HG03175 (cell line): Measurements from ENCODE around the gene CINP.

Experiments used
- ATAC-seq: cut with Tn5 transposase; IDR thresholded peaks from one replicate; pipeline ENCODE4 v1.9.1; 2021; ENCODE audit warnings: mild to moderate bottlenecking, moderate library complexity; ENCODE audit not compliant: unreplicated experiment

The CINP gene

DNA sequence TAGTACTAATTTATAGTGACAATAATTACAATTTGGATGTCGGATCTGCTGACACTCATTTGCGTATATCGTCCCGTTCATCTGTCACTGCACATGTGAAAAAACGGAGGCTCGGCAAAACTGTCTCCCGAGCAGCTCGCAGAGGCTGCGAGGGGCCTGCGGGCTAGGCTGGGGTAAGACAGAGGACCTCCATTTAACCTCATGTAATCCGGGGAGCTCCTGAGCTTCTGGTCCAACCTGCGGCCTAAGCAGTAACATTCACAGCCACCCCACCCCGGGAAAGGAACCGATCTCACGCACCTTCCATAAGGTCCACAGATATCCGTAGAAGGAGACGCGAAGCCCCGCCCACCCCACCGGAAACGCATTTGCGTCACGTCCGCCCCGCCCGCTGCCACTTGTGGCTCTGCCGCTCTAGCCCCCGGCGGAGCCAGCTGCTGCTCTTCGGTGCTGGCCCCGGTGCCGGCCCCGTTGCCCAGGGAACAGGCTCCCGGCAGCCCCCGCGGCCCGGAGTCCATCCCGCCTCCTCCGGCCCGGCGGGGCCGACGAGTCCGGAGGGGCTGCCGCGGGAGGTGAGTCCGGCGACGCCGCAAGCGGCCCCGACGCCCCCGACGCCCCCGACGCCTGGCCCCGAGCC is at the start of gene CINP, which contains the start of gene TECPR2:
TSS of gene CINP (minus strand) at position 346 of the 637 bp plus-strand sequence. CDS start at position 307, 39 bp downstream.
TSS of gene TECPR2 (plus strand) at position 397 of the 637 bp plus-strand sequence. CDS start 13,781 bp downstream, outside the sequence.
- ATAC-seq = peak; percentile 85

DNA sequence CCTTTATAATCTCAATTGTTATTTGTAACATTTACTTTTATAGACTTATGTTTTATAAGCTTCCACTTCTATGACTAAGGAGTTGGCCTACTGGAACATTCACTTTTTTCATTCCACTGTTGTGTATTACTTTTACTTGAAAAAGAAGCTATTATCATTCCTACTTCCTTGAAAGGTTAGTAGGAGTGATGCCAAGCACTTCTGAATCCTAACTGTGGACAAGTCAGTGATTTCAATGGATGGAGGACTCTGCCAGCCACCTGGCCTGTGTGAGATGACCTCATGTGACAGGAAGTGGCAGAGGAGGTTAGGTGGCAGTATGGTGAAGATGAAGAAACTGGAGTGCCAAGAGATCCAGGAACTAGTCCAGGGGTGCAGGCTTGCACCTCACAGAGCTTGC is 46.0 kb upstream of the CINP start:
- ATAC-seq = no peak

DNA sequence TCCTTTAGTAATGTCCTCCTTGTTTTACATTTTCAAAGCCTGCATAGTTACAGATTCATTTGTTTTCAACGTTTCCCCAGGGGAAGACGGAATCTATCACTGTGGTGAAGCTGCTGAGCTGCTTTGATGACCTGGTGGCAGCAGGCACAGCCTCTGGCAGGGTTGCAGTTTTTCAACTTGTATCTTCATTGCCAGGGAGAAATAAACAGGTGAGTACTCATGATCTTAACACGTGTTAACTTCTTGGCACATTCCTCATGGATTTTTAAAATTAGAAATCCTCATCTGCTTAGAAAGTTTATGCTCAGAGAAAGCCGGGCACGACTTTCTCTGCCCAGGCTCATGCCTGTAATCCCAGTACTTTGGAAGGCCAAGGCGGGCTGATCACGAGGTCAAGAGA is 44.6 kb upstream of the CINP start:
- no peak for ATAC-seq

DNA sequence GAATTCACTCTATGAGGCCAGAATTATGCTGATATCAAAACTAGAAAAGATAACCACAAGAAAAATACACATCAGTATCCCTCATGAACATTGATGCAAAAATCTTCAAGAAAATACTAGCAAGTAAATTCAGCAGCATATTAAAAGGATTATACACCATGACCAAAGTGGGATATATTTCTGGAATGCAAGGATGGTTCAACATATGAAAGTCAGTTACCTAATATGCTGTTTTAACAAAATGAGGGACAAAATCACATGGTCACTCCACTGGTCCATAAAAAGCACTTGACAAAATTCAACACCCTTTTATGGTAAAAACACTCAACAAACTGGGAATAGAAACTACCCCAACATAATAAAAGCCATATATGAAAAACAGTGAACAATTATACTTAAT is 40.3 kb upstream of the CINP start:
- no peak for ATAC-seq

DNA sequence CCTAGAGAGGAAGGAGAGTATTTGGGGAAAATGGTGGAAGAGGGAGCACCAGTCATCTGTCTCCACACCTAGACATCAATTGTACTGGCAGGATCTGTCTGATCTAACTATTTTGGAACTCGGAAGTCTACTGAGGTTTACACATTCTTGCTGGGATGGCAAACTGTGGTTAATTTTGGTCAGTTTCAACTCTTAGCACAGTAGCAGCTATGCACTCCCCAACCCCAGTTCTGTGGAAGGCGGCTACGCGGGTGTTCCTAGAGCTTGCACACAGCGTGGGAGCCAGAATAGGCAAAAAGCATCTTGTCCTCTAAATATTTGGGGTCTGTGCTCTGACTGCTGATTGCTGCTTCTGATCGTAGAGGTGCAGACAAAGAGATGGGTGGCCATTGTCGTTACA is 33.8 kb upstream of the CINP start:
- ATAC-seq = no peak

- no peak for ATAC-seq
Observed at GRCh38 chr14:102394717-102395375, 32.2 kb upstream of the CINP start.

- no peak for ATAC-seq
Observed at GRCh38 chr14:102392506-102392905, 29.8 kb upstream of the CINP start.

DNA sequence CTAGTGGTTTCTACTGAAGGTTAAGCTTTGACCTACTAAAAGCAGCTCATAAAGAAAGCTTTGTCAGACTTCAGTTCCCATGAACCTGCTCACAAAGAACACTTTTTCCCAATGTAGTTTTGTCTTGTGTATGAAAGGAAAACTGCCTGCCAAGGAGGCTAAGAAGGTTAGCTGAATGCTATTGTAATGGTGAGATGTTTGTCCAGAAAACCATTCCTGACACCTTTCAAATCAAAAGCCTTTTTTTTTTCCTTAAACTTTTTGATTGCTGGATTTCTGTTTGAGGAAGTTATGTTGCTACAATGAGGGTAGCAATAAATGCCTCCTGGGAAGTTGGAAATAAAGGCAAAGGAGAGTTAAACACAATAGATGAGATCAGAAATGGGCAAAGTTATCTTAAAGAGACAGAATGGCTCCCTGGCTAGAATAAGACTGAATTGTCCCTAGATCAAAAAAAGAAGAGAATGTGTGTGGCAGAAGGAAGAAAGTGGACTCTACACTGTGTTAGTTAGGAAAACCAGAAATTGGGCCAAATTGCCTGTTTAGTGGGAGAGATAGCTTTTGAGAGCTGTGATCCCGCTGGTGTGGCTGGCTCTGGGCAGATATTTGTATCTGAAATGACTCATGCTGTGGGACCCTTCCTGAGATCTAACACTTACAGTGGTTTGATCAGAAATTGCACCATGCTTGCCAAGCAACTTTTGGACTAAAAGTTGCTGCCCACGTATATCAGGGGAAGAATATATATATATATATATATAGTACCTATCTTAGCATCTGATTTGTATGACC is 27.6 kb upstream of the CINP start:
- no peak for ATAC-seq

- ATAC-seq = no peak
Observed at GRCh38 chr14:102389246-102389645, 26.6 kb upstream of the CINP start.

GRCh38 chr14:102387086-102387485 is 24.4 kb upstream of the CINP start:
- ATAC-seq = no peak

DNA sequence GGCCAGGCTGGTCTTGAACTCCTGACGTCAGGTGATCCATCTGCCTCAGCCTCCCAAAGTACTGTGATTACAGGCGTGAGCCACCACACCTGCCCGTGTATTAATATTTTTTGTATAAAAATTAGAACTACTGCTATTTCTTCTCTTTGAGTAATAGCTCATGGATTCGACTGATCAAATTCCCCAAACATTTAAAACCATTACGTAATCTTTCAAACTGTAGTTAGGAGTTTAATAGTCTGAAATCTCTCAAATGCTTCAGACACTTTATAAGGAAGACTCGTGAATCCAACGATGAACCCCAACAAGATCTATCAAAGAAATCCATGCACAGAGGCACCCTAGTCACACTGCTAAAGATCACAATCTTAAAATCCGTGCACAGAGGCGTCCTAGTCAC is 16.1 kb upstream of the CINP start:
- no peak for ATAC-seq

GRCh38 chr14:102377696-102378095 is 15.0 kb upstream of the CINP start:
- ATAC-seq = no peak

- ATAC-seq = no peak
Observed at GRCh38 chr14:102375119-102375518, 12.4 kb upstream of the CINP start.

- ATAC-seq = no peak
Observed at GRCh38 chr14:102374264-102374663, 11.6 kb upstream of the CINP start.

GRCh38 chr14:102373110-102373509 is 10.4 kb upstream of the CINP start:
- ATAC-seq = no peak

- no peak for ATAC-seq
Observed at GRCh38 chr14:102371361-102371760, 8.7 kb upstream of the CINP start.

DNA sequence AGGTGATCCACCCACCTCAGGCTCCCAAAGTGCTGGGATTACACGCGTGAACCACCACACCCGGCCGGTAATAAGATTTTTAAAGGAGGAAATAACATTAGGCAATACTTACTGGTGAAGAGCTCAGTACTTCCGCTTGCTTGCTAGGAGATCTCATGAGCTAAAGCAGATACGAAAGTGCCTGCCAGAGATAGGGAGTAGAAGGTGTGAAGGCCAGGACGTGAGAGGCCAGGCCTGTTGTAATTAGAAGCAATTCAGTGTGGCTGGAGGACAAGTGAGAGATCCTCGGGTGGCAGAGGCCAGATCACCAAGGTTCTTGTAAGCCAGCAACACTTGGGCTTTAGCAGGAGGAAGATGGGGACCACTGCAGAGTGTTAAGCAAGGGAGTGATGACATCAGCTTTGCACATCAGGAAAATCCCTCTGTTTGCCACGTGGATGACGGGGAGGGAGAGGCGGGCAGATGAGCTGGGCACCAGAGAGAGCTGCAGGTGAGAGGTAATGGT is 7.7 kb upstream of the CINP start:
- ATAC-seq = no peak

GRCh38 chr14:102363182-102363943 is 673 bp upstream of the CINP start:
- ATAC-seq = peak; percentile 25

- ATAC-seq = peak; percentile 39
Observed at GRCh38 chr14:102362084-102362483, 606 bp downstream of the CINP start.

DNA sequence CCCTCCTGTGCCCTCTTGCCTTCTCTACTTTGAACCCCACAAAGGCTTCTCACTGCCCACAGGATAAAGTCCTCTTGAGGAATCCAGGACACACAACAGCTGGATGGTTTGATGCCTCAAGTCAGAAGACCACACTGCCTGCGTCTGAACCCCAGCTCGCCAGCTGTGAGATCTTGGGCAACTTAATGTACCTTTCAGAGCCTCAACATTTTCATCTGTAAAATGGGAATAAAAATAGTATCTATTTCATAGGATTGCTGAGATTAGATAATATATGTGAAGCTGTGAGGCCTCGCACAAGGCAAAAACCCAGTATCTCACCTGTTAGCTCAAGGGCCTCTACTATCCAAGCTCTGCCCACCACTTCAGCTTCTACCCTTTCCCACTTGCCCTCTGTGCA is 2.3 kb downstream of the CINP start:
- no peak for ATAC-seq

GRCh38 chr14:102359341-102359740 is 3.3 kb downstream of the CINP start:
- ATAC-seq = no peak
